ENCODE data around the gene CCT4. TPM values are rescaled to one million over a fixed set of nuclear protein-coding genes. Genes with fewer than 3 reads are reported as not detected.

CCT4 gene
- total RNA-seq (179 TPM), polyA plus RNA-seq (93.5 TPM)
- long read RNA-seq, donor 1, transcript CCT4-201 (14 exons, 2,520 nt) = major isoform, 11 of 12 reads
- long read RNA-seq, donor 1, partial matches to known transcripts = 0 of 12 reads
- long read RNA-seq, donor 1, other reads (novel, unspliced or antisense) = 0 of 12 reads
- long read RNA-seq, donor 2, transcript CCT4-201 (14 exons, 2,520 nt) = major isoform, 104 of 366 reads
- long read RNA-seq, donor 2, partial matches to known transcripts = 258 of 366 reads
- long read RNA-seq, donor 2, other reads (novel, unspliced or antisense) = 0 of 366 reads
- long read RNA-seq, donor 3, transcript CCT4-201 (14 exons, 2,520 nt) = major isoform, 92 of 283 reads
- long read RNA-seq, donor 3, partial matches to known transcripts = 187 of 283 reads
- long read RNA-seq, donor 3, other reads (novel, unspliced or antisense) = 0 of 283 reads
- long read RNA-seq, donor 4, transcript CCT4-201 (14 exons, 2,520 nt) = major isoform, 37 of 124 reads
- long read RNA-seq, donor 4, partial matches to known transcripts = 83 of 124 reads
- long read RNA-seq, donor 4, other reads (novel, unspliced or antisense) = 0 of 124 reads
- long read RNA-seq, donor 5, transcript CCT4-201 (14 exons, 2,520 nt) = major isoform, 76 of 300 reads
- long read RNA-seq, donor 5, partial matches to known transcripts = 222 of 300 reads
- long read RNA-seq, donor 5, other reads (novel, unspliced or antisense) = 0 of 300 reads
- long read RNA-seq, donor 6, transcript CCT4-201 (14 exons, 2,520 nt) = major isoform, 56 of 150 reads
- long read RNA-seq, donor 6, partial matches to known transcripts = 93 of 150 reads
- long read RNA-seq, donor 6, other reads (novel, unspliced or antisense) = 0 of 150 reads
- long read RNA-seq, donor 7, transcript CCT4-201 (14 exons, 2,520 nt) = major isoform, 75 of 223 reads
- long read RNA-seq, donor 7, transcript CCT4-202 (2 exons, 388 nt) = minor isoform, 5 of 223 reads
- long read RNA-seq, donor 7, partial matches to known transcripts = 142 of 223 reads
- long read RNA-seq, donor 7, other reads (novel, unspliced or antisense) = 0 of 223 reads
- long read RNA-seq, donor 8, transcript CCT4-201 (14 exons, 2,520 nt) = major isoform, 32 of 60 reads
- long read RNA-seq, donor 8, partial matches to known transcripts = 27 of 60 reads
- long read RNA-seq, donor 8, other reads (novel, unspliced or antisense) = 0 of 60 reads
- long read RNA-seq, donor 9, transcript CCT4-201 (14 exons, 2,520 nt) = major isoform, 55 of 124 reads
- long read RNA-seq, donor 9, partial matches to known transcripts = 65 of 124 reads
- long read RNA-seq, donor 9, other reads (novel, unspliced or antisense) = 0 of 124 reads
- long read RNA-seq, donor 10, transcript CCT4-201 (14 exons, 2,520 nt) = major isoform, 58 of 116 reads
- long read RNA-seq, donor 10, partial matches to known transcripts = 56 of 116 reads
- long read RNA-seq, donor 10, other reads (novel, unspliced or antisense) = 0 of 116 reads

GRCh38 chr2:61888267-61889055 is at the start of gene CCT4:
Gene CCT4 (minus strand): TSS chr2:61888656. CDS start chr2:61888507, 149 bp downstream.
- peaks cover 17 to 19% of the 10 kb centered on the region in 2 donors for H3K36me3 ChIP-seq (ENCODE audit: control insufficient read depth in 2 of 2, insufficient read depth in 2 of 2, low read length in 1 of 2)
- no peaks in the 10 kb centered on the region for H3K9me3 ChIP-seq (ENCODE audit: control insufficient read depth in 2 of 2, insufficient read depth in 1 of 2, low read length in 1 of 2)
- no peaks in the 10 kb centered on the region for H3K27me3 ChIP-seq (ENCODE audit: control insufficient read depth in 2 of 2, insufficient read depth in 1 of 2, low read length in 1 of 2)
- peak within 1 kb of the TSS; percentile 97 for H3K27ac ChIP-seq (ENCODE audit: low read depth in 1 of 2, low read length in 1 of 2)
- peak within 1 kb of the TSS; percentile 67 to 91 for H3K4me3 ChIP-seq (ENCODE audit: low read length in 2 of 2)
- peaks cover 10 to 17% of the 10 kb centered on the region in 2 donors for H3K4me1 ChIP-seq (ENCODE audit: control insufficient read depth in 2 of 2, insufficient read depth in 2 of 2, low read length in 2 of 2)
- DNase-seq (ENCODE audit: low read depth in 6 of 9, low spot score in 9 of 9) = peak; percentile 82 to 97 (median 94)
- 1% methylated on average over 74 of the region's 74 CpGs for WGBS

- Histone ChIP-seq H3K4me3 (ENCODE audit: low read length in 2 of 2) (no peak overlapping the region), H3K4me1 (ENCODE audit: control insufficient read depth in 2 of 2, insufficient read depth in 2 of 2, low read length in 2 of 2) (no peaks in the 10 kb centered on the region), H3K27ac (ENCODE audit: low read depth in 1 of 2, low read length in 1 of 2) (no peak overlapping the region), H3K9me3 (ENCODE audit: control insufficient read depth in 2 of 2, insufficient read depth in 1 of 2, low read length in 1 of 2) (peaks cover 0 to 4% of the 10 kb centered on the region in 2 donors), H3K36me3 (ENCODE audit: control insufficient read depth in 2 of 2, insufficient read depth in 2 of 2, low read length in 1 of 2) (peaks cover 0 to 4% of the 10 kb centered on the region in 2 donors), H3K27me3 (ENCODE audit: control insufficient read depth in 2 of 2, insufficient read depth in 1 of 2, low read length in 1 of 2) (no peaks in the 10 kb centered on the region)
- no peak for DNase-seq (ENCODE audit: low read depth in 6 of 9, low spot score in 9 of 9)
- 88% methylated on average over 5 of the region's 5 CpGs for WGBS
Observed at GRCh38 chr2:61937886-61938285, 49.4 kb upstream of the CCT4 start.

GRCh38 chr2:61937098-61937497 is 48.6 kb upstream of the CCT4 start:
- H3K4me3 ChIP-seq (ENCODE audit: low read length in 2 of 2) = no peak overlapping the region
- H3K27ac ChIP-seq (ENCODE audit: low read depth in 1 of 2, low read length in 1 of 2) = no peak overlapping the region
- no peak for DNase-seq (ENCODE audit: low read depth in 6 of 9, low spot score in 9 of 9)
- peaks cover 0 to 7% of the 10 kb centered on the region in 2 donors for H3K9me3 ChIP-seq (ENCODE audit: control insufficient read depth in 2 of 2, insufficient read depth in 1 of 2, low read length in 1 of 2)
- H3K36me3 ChIP-seq (ENCODE audit: control insufficient read depth in 2 of 2, insufficient read depth in 2 of 2, low read length in 1 of 2) = peaks cover 0 to 4% of the 10 kb centered on the region in 2 donors
- H3K4me1 ChIP-seq (ENCODE audit: control insufficient read depth in 2 of 2, insufficient read depth in 2 of 2, low read length in 2 of 2) = no peaks in the 10 kb centered on the region
- 95% methylated on average over 3 of the region's 3 CpGs for WGBS
- H3K27me3 ChIP-seq (ENCODE audit: control insufficient read depth in 2 of 2, insufficient read depth in 1 of 2, low read length in 1 of 2) = no peaks in the 10 kb centered on the region

- Histone ChIP-seq H3K36me3 (ENCODE audit: control insufficient read depth in 2 of 2, insufficient read depth in 2 of 2, low read length in 1 of 2) (no peaks in the 10 kb centered on the region), H3K4me1 (ENCODE audit: control insufficient read depth in 2 of 2, insufficient read depth in 2 of 2, low read length in 2 of 2) (no peaks in the 10 kb centered on the region), H3K27ac (ENCODE audit: low read depth in 1 of 2, low read length in 1 of 2) (no peak overlapping the region), H3K9me3 (ENCODE audit: control insufficient read depth in 2 of 2, insufficient read depth in 1 of 2, low read length in 1 of 2) (peaks cover 0 to 7% of the 10 kb centered on the region in 2 donors), H3K27me3 (ENCODE audit: control insufficient read depth in 2 of 2, insufficient read depth in 1 of 2, low read length in 1 of 2) (no peaks in the 10 kb centered on the region), H3K4me3 (ENCODE audit: low read length in 2 of 2) (no peak overlapping the region)
- DNase-seq (ENCODE audit: low read depth in 6 of 9, low spot score in 9 of 9) = no peak
- 97% methylated on average over 5 of the region's 5 CpGs for WGBS
Observed at GRCh38 chr2:61928826-61929461, 40.5 kb upstream of the CCT4 start.

GRCh38 chr2:61926531-61927477 is 38.3 kb upstream of the CCT4 start:
- H3K36me3 ChIP-seq (ENCODE audit: control insufficient read depth in 2 of 2, insufficient read depth in 2 of 2, low read length in 1 of 2) = no peaks in the 10 kb centered on the region
- no peaks in the 10 kb centered on the region for H3K9me3 ChIP-seq (ENCODE audit: control insufficient read depth in 2 of 2, insufficient read depth in 1 of 2, low read length in 1 of 2)
- H3K4me3 ChIP-seq (ENCODE audit: low read length in 2 of 2) = no peak overlapping the region
- H3K27ac ChIP-seq (ENCODE audit: low read depth in 1 of 2, low read length in 1 of 2) = no peak overlapping the region
- H3K4me1 ChIP-seq (ENCODE audit: control insufficient read depth in 2 of 2, insufficient read depth in 2 of 2, low read length in 2 of 2) = no peaks in the 10 kb centered on the region
- DNase-seq (ENCODE audit: low read depth in 6 of 9, low spot score in 9 of 9) = no peak
- no peaks in the 10 kb centered on the region for H3K27me3 ChIP-seq (ENCODE audit: control insufficient read depth in 2 of 2, insufficient read depth in 1 of 2, low read length in 1 of 2)
- WGBS = 75% methylated on average over 8 of the region's 8 CpGs

GRCh38 chr2:61924895-61925663 is 36.6 kb upstream of the CCT4 start:
- no peaks in the 10 kb centered on the region for H3K36me3 ChIP-seq (ENCODE audit: control insufficient read depth in 2 of 2, insufficient read depth in 2 of 2, low read length in 1 of 2)
- DNase-seq (ENCODE audit: low read depth in 6 of 9, low spot score in 9 of 9) = no peak
- H3K4me3 ChIP-seq (ENCODE audit: low read length in 2 of 2) = no peak overlapping the region
- no peaks in the 10 kb centered on the region for H3K9me3 ChIP-seq (ENCODE audit: control insufficient read depth in 2 of 2, insufficient read depth in 1 of 2, low read length in 1 of 2)
- no peak overlapping the region for H3K27ac ChIP-seq (ENCODE audit: low read depth in 1 of 2, low read length in 1 of 2)
- H3K27me3 ChIP-seq (ENCODE audit: control insufficient read depth in 2 of 2, insufficient read depth in 1 of 2, low read length in 1 of 2) = no peaks in the 10 kb centered on the region
- WGBS = 96% methylated on average over 15 of the region's 15 CpGs
- H3K4me1 ChIP-seq (ENCODE audit: control insufficient read depth in 2 of 2, insufficient read depth in 2 of 2, low read length in 2 of 2) = no peaks in the 10 kb centered on the region

GRCh38 chr2:61922714-61923113 is 34.3 kb upstream of the CCT4 start:
- no peak overlapping the region for H3K4me3 ChIP-seq (ENCODE audit: low read length in 2 of 2)
- no peak for DNase-seq (ENCODE audit: low read depth in 6 of 9, low spot score in 9 of 9)
- H3K27ac ChIP-seq (ENCODE audit: low read depth in 1 of 2, low read length in 1 of 2) = no peak overlapping the region
- no peaks in the 10 kb centered on the region for H3K36me3 ChIP-seq (ENCODE audit: control insufficient read depth in 2 of 2, insufficient read depth in 2 of 2, low read length in 1 of 2)
- H3K27me3 ChIP-seq (ENCODE audit: control insufficient read depth in 2 of 2, insufficient read depth in 1 of 2, low read length in 1 of 2) = no peaks in the 10 kb centered on the region
- no peaks in the 10 kb centered on the region for H3K4me1 ChIP-seq (ENCODE audit: control insufficient read depth in 2 of 2, insufficient read depth in 2 of 2, low read length in 2 of 2)
- H3K9me3 ChIP-seq (ENCODE audit: control insufficient read depth in 2 of 2, insufficient read depth in 1 of 2, low read length in 1 of 2) = no peaks in the 10 kb centered on the region

Measured in thymus (tissue), 14 donors.